ENCODE data around the gene ZFR.

ZFR gene

GRCh38 chr5:32420506-32420905 lies 24.0 kb downstream of the ZFR start:
- in situ Hi-C loops (cut with HindIII; ENCODE audit: low sequenced_read_pairs), result no loop called here
- DNase-seq (ENCODE audit: low read depth), result no peak
- H3K4me3 ChIP-seq (ENCODE audit: low read depth, low read length), result no peak overlapping the region
- no peak for TF ChIP-seq CTCF (IDR thresholded peaks at IDR 0.05; ENCODE audit: low read depth, low read length, missing control alignments)

- no peak for TF ChIP-seq CTCF (IDR thresholded peaks at IDR 0.05; ENCODE audit: low read depth, low read length, missing control alignments)
- in situ Hi-C loops (cut with HindIII; ENCODE audit: low sequenced_read_pairs), result loop anchor here (5.0 kb wide), 1 partner anchor 43 kb away; no protein-coding TSS in a partner anchor
- DNase-seq (ENCODE audit: low read depth), result no peak
- H3K4me3 ChIP-seq (ENCODE audit: low read depth, low read length), result no peak overlapping the region
Observed at GRCh38 chr5:32419791-32420190, 24.7 kb downstream of the ZFR start.

GRCh38 chr5:32413466-32414263 lies 30.9 kb downstream of the ZFR start:
- in situ Hi-C loops (cut with HindIII; ENCODE audit: low sequenced_read_pairs), result no loop called here
- DNase-seq (ENCODE audit: low read depth), result no peak

GRCh38 chr5:32410630-32411029 lies 33.9 kb downstream of the ZFR start:
- no peak for DNase-seq (ENCODE audit: low read depth)
- in situ Hi-C loops (cut with HindIII; ENCODE audit: low sequenced_read_pairs), result no loop called here
- no peak overlapping the region for H3K4me3 ChIP-seq (ENCODE audit: low read depth, low read length)
- TF ChIP-seq CTCF (IDR thresholded peaks at IDR 0.05; ENCODE audit: low read depth, low read length, missing control alignments), result no peak

More at GRCh38 chr5:32413466-32414263, 30.9 kb downstream of the ZFR start:
- H3K4me3 ChIP-seq (ENCODE audit: low read depth, low read length), result no peak overlapping the region
- no peak for TF ChIP-seq CTCF (IDR thresholded peaks at IDR 0.05; ENCODE audit: low read depth, low read length, missing control alignments)

- no peak for DNase-seq (ENCODE audit: low read depth)
- in situ Hi-C loops (cut with HindIII; ENCODE audit: low sequenced_read_pairs), result no loop called here
- no peak for TF ChIP-seq CTCF (IDR thresholded peaks at IDR 0.05; ENCODE audit: low read depth, low read length, missing control alignments)
- H3K4me3 ChIP-seq (ENCODE audit: low read depth, low read length), result no peak overlapping the region
Observed at GRCh38 chr5:32406650-32407049, 37.9 kb downstream of the ZFR start.

- no peak overlapping the region for H3K4me3 ChIP-seq (ENCODE audit: low read depth, low read length)
- in situ Hi-C loops (cut with HindIII; ENCODE audit: low sequenced_read_pairs), result no loop called here
- TF ChIP-seq CTCF (IDR thresholded peaks at IDR 0.05; ENCODE audit: low read depth, low read length, missing control alignments), result no peak
- no peak for DNase-seq (ENCODE audit: low read depth)
Observed at GRCh38 chr5:32405507-32405906, 39.0 kb downstream of the ZFR start.
